T-helper 9 cell (primary cell): Measurements from ENCODE around the gene DGLUCY.
"Not testable (repeated sequence)": the region's sequence is repeated elsewhere in the genome, so short reads cannot be mapped to it uniquely, and the experiment has no call there.

Source experiments
- DNase-seq: peaks from one replicate; pipeline ENCODE4 v3.0.0-alpha.2; 2020

The DGLUCY gene

GRCh38 chr14:91263329-91263728, 149.5 kb downstream of the DGLUCY start:
- DNase-seq: no peak

GRCh38 chr14:91264151-91265150, 150.6 kb downstream of the DGLUCY start:
- DNase-seq: no peak

DNA sequence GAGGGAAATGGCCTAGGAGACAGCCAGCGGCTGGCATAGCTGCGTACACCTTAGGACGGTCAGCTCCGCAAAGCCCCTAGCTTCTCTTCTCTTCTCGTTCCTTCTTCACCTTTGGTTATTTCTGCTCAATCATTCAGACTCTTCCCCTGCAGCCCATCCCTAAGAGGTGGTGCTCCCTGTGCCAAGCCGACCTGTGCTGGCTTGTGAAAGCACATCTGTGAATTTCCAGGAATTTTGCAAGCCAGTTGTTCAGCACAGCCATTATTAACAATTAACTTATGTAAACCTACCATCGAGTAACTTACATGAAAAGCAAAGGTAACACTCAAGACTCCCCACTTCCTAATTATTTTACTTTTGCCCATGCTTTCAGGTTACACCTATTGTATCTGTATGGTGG, 151.5 kb downstream of the DGLUCY start:
- DNase-seq: no peak

DNA sequence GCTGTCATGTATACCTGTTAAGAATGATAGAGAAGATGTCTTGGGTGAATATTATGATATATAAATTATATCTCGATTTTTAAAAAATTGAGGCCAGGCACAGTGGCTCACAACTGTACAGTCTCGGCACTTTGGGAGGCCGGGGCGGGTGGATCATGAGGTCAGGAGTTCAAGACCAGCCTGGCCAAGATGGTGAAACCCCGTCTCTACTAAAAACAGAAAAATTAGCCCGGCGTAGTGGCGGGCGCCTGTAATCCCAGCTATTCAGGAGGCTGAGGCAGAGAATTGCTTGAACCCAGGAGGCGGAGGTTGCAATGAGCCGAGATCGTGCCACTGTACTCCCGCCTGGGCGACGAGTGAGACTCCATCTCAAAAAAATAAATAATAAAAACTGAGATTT, 152.4 kb downstream of the DGLUCY start:
- not testable (repeated sequence) for DNase-seq

- DNase-seq: no peak
Measured at GRCh38 chr14:91267965-91268437, 154.1 kb downstream of the DGLUCY start.

- no peak for DNase-seq
Measured at GRCh38 chr14:91269076-91269991, 155.5 kb downstream of the DGLUCY start.

GRCh38 chr14:91270188-91270587, 156.3 kb downstream of the DGLUCY start:
- DNase-seq: no peak

DNA sequence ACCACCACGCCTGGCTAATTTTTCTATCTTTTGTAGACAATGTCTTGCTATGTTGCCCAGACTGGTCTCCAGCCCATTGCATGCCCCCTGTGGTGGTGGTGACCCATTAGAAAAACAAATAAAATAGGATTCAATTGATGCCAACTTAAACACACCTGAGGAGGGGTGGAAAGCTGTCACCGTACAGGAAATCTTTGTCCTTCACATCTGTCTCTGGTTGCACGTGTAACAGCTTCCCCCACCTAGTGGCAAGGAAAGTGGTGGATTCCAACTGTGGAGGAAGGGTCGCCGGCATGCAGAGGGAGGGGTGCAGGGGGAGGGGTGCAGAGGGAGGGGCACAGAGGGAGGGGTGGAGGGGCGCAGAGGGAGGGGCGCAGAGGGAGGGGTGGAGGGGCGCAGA, 156.7 kb downstream of the DGLUCY start:
- no peak for DNase-seq

GRCh38 chr14:91271639-91272038, 157.8 kb downstream of the DGLUCY start:
- no peak for DNase-seq

- DNase-seq: no peak
Measured at GRCh38 chr14:91272341-91273272, 158.7 kb downstream of the DGLUCY start.

DNA sequence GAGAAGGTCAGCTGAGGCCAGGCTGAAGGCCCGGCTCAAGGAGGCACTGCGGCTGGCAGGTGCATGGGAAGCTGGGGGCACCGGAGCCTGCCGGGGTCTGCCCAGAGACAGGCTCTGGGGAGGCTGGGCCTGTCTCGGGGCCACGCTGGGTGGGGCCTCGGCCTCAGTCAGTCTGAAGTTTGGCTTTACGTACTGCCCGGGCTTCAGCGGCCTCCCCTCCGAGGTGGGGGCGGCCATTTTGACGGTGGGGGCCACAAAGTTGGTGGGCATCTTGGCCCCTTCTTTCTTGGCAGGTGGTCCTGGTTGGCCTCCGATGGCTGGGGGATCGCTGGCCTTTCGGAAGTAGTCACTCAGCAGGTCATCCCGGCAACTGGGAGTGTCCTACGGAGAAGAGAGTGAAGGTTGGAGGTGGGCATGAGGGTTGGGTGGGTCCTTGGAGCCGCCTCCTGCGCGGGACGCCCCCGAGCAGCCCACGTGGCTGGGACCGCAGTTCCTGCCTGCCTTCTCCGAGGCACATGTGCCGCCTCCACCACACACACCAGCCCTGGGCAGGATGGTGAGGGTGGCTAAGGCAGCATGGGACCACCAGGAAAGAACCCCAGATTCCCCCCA, 159.5 kb downstream of the DGLUCY start:
- DNase-seq: no peak

DNA sequence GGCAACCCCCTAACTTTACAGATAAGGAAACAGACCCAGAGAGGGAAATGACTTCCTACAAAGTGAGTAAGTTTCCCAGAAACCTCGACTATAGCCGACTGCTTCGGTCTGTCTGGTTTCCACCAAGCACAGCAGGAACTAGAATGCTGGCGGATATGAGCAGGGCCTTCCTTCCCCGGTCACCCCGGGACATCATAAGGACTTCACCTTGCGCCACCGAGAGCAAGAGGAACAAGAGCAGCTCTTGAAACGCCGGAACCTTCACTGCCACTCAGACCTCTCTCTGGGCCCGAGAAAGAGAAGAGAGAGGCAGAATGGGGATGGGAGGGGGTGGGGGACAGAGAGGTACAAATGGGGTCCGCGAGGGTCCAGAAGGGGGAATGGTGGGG, 160.0 kb downstream of the DGLUCY start:
- no peak for DNase-seq

DNA sequence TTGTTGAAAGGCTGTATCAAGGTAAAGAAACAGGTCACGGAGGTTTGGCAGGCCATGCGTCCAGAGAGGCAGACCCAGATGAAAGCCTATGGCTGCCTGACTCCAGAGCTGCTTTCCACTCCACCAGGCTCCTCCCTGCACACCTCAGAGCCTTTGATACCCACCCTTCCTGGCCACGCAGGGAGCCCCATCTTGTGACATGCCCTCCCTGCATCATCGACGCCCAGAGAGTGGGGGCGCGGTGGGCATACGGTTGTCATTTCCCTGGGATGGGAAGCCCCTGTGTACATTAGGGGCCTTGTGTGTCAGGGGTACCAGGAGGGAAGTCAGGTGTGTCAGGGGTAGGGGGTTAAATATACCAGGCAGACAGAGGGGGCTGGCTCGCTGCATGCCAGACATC, 160.9 kb downstream of the DGLUCY start:
- no peak for DNase-seq
